AG09319 (cell line): Measurements from ENCODE around the gene CHCHD6.

Source experiments
- DNase-seq: peaks from one replicate; pipeline ENCODE4 v3.0.0-alpha.2; 2010; ENCODE audit warnings: low read depth; ENCODE audit errors: extremely low read depth
- TF ChIP-seq, protein P1 (sequence below): IDR thresholded peaks from 2 replicates; pipeline ENCODE4 v1.5.1; 2011; ENCODE audit warnings: low read depth, mild to moderate bottlenecking, inconsistent platforms, low read length, moderate library complexity

Gene CHCHD6

GRCh38 chr3:126945891-126946290, 241.9 kb downstream of the CHCHD6 start:
- TF ChIP-seq, protein P1, sequence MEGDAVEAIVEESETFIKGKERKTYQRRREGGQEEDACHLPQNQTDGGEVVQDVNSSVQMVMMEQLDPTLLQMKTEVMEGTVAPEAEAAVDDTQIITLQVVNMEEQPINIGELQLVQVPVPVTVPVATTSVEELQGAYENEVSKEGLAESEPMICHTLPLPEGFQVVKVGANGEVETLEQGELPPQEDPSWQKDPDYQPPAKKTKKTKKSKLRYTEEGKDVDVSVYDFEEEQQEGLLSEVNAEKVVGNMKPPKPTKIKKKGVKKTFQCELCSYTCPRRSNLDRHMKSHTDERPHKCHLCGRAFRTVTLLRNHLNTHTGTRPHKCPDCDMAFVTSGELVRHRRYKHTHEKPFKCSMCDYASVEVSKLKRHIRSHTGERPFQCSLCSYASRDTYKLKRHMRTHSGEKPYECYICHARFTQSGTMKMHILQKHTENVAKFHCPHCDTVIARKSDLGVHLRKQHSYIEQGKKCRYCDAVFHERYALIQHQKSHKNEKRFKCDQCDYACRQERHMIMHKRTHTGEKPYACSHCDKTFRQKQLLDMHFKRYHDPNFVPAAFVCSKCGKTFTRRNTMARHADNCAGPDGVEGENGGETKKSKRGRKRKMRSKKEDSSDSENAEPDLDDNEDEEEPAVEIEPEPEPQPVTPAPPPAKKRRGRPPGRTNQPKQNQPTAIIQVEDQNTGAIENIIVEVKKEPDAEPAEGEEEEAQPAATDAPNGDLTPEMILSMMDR = no peak
- no peak for DNase-seq

DNA sequence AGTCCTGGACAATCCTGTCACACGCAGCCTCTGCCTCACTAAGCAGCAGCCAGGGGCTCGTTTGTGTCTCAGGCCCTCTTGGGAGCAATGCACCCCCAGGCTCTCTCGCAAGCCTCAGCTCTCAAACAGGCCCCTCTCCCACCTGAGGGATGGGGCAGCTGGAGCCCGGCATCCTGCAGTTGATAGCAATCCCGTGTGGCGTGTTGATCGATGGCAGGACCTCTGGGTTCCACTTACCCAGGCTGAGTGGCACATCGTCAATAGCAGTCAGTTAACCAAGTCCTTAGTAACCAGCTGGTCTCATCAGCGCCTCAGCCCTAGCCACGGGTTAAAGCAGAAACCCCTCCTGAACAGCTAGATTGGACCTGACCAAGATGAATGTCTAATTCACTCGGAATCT, 242.4 kb downstream of the CHCHD6 start:
- DNase-seq = no peak
- TF ChIP-seq, protein P1 = no peak

DNA sequence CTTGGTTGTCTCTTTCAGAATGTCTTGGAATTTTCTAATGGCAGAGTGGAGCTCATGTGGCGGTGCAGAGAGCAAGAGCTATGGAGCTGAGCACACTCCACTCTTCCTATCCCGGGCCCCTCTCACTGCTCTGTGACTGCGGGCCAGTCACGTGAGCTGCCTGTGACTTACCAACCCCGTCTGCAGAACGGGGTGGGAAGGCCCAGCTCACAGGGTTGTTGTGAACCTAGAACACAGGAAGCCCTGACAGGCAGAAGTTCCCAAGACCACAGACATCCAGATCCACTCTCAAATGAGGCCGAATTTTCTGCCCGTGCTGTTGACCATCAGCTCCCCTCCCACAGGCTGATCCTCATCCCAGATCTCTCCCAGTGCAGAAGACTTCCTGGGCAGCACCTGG, 243.4 kb downstream of the CHCHD6 start:
- no peak for DNase-seq
- TF ChIP-seq, protein P1 = no peak

GRCh38 chr3:126948980-126949535, 245.0 kb downstream of the CHCHD6 start:
- DNase-seq = no peak
- TF ChIP-seq, protein P1 = no peak

DNA sequence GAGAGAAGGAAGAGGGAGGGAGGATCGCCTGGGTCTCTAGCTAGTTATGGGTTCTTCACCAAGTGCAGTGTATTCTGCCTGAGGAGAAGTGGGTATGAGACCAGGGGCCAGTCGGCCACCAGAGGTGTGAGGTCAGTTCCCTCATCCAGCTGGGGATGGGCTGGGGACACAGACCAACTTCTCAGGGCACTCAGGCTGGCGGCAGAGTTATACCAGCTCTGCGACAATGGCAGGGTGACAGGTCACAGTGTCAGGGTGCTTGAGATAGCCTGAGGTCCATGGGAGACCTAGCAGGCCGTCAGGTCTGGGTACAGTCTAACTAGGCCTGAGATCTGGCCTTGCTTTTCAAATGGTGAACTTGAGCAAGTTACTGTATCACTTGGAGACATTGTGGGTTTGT, 247.5 kb downstream of the CHCHD6 start:
- TF ChIP-seq, protein P1 = no peak
- no peak for DNase-seq

GRCh38 chr3:126952261-126952982, 248.4 kb downstream of the CHCHD6 start:
- TF ChIP-seq, protein P1 = no peak
- no peak for DNase-seq

DNA sequence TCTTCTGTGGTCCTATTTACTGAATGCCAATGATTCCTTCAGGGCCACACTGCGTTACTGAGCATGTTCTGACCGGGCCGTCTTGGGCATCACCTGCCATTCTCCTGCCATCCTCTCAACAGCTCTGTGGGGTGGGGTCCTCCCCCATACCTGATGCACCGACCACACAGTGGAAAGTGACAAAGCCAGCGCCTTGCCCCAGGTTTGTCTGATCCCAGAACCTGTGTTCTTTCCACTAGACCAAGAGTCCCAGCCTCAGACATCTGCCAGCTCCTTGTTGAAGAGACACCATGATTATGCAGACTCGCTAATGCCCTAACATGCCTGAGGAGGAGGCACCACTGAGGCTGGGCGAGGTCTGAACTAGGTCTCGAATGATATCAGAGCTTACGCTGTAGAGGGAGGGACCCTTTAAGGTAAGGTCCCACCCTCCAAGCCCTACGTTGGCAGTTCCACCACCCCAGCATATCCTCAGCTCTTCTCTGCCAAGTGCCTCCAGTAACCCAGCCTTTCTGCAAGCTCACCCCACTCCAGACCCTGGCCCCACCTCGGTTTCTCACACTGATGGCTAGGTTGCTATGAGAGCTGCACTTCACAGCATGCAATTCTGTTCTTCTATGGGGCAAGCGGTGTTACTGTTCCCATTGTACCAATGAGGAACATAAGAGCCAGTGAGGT, 249.1 kb downstream of the CHCHD6 start:
- TF ChIP-seq, protein P1 = no peak
- DNase-seq = no peak
